NCI-H446 (cell line): ENCODE measurements around the gene CASTOR2.
"Not testable (repeated sequence)": the region's sequence is repeated elsewhere in the genome, so short reads cannot be mapped to it uniquely, and the experiment has no call there.

Experiments
- DNase-seq, 2 experiments: peaks; one replicate each; lab custom pipeline; 2025; lab: John Stamatoyannopoulos, UW

CASTOR2 gene

GRCh38 chr7:75050501-75050900 lies 86.0 kb downstream of the CASTOR2 start:
- no peak for DNase-seq

GRCh38 chr7:75054744-75055143 lies 90.2 kb downstream of the CASTOR2 start:
- peak in 1 of 2 experiments; percentile 39 for DNase-seq

- DNase-seq: no peak
Measured at GRCh38 chr7:75055155-75055554, 90.7 kb downstream of the CASTOR2 start.

DNA sequence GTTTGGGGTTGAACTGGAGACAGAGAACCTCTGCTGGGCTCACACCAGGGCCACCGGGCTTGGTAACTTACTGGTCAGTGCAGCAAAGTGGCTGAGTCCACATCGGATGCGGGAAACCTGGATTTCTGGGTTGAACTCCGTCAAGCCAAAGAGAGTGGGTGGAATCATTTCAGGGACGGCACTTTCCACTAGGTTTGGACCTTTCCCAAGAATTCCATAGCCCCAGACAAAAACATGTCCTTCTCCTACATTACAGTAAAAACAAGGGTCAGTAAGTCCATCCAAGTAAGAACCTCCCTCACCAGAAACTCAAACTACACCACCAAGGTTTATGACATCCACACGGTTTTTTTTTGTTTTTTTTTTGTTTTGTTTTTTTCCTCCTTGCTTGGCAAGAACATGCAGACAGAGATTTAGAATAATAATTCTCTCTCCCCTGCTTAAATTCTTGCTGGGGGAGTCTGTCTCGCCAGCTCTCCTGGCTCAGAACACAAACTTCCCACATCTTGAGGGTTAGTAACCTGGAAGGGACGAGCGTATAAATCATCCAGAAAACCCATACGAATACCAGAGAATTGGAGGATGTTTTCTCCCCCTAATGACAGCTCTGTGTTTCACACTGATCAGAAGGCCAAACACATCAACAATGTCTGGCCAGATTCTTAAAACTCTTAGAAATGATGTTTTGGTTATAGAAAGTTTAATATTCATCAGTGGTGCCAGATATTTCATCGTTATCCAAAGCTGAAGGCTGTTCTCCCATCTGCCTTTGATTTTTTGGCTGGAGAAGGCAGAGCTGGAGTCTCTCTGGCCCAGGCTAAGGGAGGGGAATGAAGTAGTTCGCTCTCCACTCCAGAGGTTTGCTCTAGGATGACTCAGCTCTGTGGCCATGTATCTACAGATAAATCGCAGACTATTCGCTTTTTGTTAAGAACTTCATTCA lies 91.6 kb downstream of the CASTOR2 start:
- peak; percentile 17 to 57 for DNase-seq

DNA sequence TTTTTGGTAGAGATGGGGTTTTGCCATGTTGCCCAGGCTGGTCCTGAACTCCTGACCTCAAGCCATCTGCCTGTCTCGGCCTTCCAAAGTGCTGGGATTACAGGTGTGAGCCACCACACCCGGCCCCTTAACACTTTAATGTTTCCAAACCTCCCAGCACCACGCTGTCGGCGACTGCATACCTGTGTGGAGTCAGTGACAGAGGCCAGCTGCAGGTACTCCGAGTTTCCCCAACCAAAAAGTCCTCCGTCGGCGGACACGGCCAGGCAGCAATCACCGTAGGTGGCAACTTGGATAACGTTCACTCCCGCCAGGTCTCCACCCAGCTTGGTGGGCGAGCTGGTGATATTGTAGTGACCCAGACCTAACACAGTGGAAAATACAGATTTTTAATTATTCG lies 93.9 kb downstream of the CASTOR2 start:
- no peak for DNase-seq

DNA sequence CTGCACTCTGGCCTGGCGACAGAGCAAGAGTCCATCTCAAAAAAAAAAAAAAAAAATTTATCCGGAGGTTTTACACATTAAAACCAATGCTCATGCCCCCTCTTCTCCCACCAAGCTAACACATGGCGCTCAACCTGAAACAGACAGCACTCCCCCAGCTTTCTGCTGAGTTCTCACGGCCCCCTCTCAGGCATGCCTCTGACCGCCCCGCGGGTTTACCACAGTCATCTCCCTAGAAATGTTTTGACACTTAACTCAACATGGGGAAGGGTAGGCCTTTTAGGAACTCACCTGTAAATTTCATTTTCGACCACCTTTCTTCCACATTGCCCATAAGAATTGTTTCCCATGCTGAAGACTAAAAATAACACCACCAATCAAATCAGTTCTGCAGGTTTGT lies 99.8 kb downstream of the CASTOR2 start:
- no peak for DNase-seq

DNA sequence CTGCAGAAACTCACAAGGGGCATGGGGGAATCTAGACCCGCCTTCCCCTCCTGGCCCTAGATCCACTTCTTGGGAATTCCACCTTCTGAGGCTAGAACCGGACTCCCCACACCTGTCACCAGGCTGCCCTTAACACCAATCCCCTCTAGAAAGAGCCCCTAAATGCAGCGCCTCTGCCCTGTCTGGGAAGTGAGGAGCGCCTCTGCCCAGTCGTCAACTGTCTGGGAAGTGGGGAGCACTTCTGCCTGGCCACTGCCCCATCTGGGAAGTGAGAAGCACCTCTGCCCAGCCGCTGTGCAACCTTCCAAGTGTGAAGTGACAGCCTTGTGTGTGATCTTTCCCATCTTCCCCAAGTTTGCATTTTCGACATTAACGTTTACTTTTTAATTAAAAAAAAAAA lies 100.3 kb downstream of the CASTOR2 start:
- DNase-seq: no peak

GRCh38 chr7:75066521-75066920 lies 102.0 kb downstream of the CASTOR2 start:
- DNase-seq: no peak

DNA sequence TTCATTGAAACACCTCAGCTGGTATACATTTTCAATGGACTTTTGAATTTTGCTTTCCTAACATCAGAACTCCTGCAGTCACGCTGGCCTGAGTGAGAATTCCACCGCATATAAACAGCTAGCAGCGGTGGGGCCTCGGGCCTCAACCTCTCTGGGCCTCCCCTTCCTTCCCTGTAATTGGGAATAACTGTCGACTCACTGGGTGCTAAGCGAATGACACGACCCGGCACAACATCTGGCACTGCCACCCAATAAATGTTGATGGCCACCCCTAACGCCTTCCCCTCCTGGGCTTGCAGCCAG lies 108.4 kb downstream of the CASTOR2 start:
- DNase-seq: no peak

DNA sequence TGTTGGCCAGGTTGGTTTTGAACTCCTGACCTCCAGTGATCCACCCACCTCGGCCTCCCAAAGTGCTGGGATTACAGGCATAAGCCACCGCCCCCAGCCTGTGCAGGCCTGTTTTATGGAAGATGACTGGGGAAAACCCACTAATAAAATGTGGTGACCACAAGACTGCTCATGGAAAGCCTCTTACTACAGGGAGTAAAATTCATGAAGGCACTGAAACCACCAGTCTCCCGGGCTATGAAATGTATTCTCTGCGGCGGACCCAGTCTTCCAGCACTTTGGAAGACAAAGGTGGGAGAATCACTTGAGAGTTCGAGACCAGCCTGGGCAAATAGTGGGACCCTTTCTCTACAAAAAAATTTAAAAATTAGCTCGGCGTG lies 109.7 kb downstream of the CASTOR2 start:
- DNase-seq: not testable (repeated sequence)
